Sigmoid colon (tissue), 7 donors: ENCODE results near the gene MEIOSIN. TPM values are rescaled to one million over a fixed set of nuclear protein-coding genes. Genes with fewer than 3 reads are reported as not detected.

Experiments used
- DNase-seq: peaks from one replicate; pipeline ENCODE4 v3.0.0-alpha.2; 2019
- H3K27ac ChIP-seq, 4 donors: fragments of 200-600 bp; sonication (generic); one replicate each; pipeline ENCODE4 v1.5.1; 2016 to 2019; ENCODE audit warnings: mild to moderate bottlenecking in 1 of 4
- H3K27me3 ChIP-seq, 3 donors: fragments of 200-600 bp; sonication (generic); one replicate each; pipeline ENCODE4 v1.5.1; 2019; ENCODE audit warnings: mild to moderate bottlenecking in 1 of 3
- H3K36me3 ChIP-seq, 4 donors: fragments of 200-600 bp; sonication (generic); one replicate each; pipeline ENCODE4 v1.5.1; 2016 to 2019
- H3K4me1 ChIP-seq, 4 donors: fragments of 200-600 bp; sonication (generic); one replicate each; pipeline ENCODE4 v1.5.1; 2017 to 2019
- H3K4me3 ChIP-seq, 4 donors: fragments of 200-600 bp; sonication (generic); one replicate each; pipeline ENCODE4 v1.5.1; 2017 to 2019; ENCODE audit warnings: mild to moderate bottlenecking in 2 of 4, moderate library complexity in 1 of 4
- H3K9me3 ChIP-seq, 4 donors: fragments of 200-600 bp in 3 of 4; sonication (generic) in 3 of 4; one replicate each; pipeline versions ENCODE4 v1.5.1 to v1.6.1; 2013 to 2019
- CTCF ChIP-seq, 4 experiments: fragments of 450-650 bp in 3 of 4; fragments of 200-600 bp in 1 of 4; IDR thresholded peaks; one replicate each; pipeline ENCODE4 v1.5.1; 2016 to 2019; ENCODE audit warnings: antibody characterized with exemption in 4 of 4, mild to moderate bottlenecking in 3 of 4, moderate library complexity in 2 of 4
- EP300 ChIP-seq, 4 donors: sonication (generic); formaldehyde crosslinking; IDR thresholded peaks; one replicate each; pipeline ENCODE4 v1.6.1; 2017; ENCODE audit warnings: antibody characterized with exemption in 4 of 4
- POLR2A ChIP-seq, 2 donors: fragments of 450-650 bp; IDR thresholded peaks; one replicate each; pipeline ENCODE4 v1.6.1; 2016; ENCODE audit warnings: antibody characterized with exemption in 2 of 2, mild to moderate bottlenecking in 2 of 2, moderate library complexity in 2 of 2
- POLR2AphosphoS5 ChIP-seq, 4 donors: sonication (generic); formaldehyde crosslinking; IDR thresholded peaks; one replicate each; pipeline ENCODE4 v1.6.1; 2017; ENCODE audit warnings: antibody characterized with exemption in 4 of 4
- WGBS, 2 donors: extraction: QIAGEN DNeasy Blood & Tissue Kit; methylation state at CpG; one replicate each; pipeline ENCODE4 v1.1.7; 2013; 5-methylcytosine and 5-hydroxymethylcytosine counted together
- intact Hi-C: fragments of 100-400 bp; cut with DNase I; formaldehyde crosslinking; loops from one replicate; pipeline ENCODE4 v1.15.1; 2023
- polyA plus RNA-seq, 3 donors: library from polyadenylated mRNA; stranded (reverse); fragments of 200-250 nt; gene quantifications; one replicate each; pipeline ENCODE4 v1.2.3, GENCODE V29; 2013
- total RNA-seq, 4 donors: library from RNA; depleted of rRNA; stranded (reverse); fragments of >200 nt; gene quantifications; one replicate each; pipeline ENCODE4 v1.1.0, GENCODE V29; 2016
- donor health status: healthy with polysubstance abuse.
- donor health status: Bipolar disorder and iron deficiency.
- donor health status: healthy.

MEIOSIN gene
- total and polyA plus RNA-seq, 7 donors: not detected

- 88 to 90% methylated on average over 57 of the region's 57 CpGs for WGBS, 2 donors
Observed at GRCh38 chr19:45804140-45804958, 71.1 kb downstream of the MEIOSIN start.

GRCh38 chr19:45804959-45805230, 71.7 kb downstream of the MEIOSIN start:
- Histone ChIP-seq H3K9me3 (no peaks in the 10 kb centered on the region), H3K36me3 (no peaks in the 10 kb centered on the region), H3K27me3 (no peaks in the 10 kb centered on the region), H3K4me1 (peaks cover 0 to 5% (median 2%) of the 10 kb centered on the region in 4 donors), H3K4me3 (no peak overlapping the region), H3K27ac (no peak overlapping the region)
- DNase-seq: no peak
- 86 to 93% methylated on average over 8 of the region's 8 CpGs for WGBS, 2 donors
- intact Hi-C loops: no loop called here
- TF ChIP-seq CTCF (IDR thresholded peaks at IDR 0.05): no peak
- no peak for TF ChIP-seq POLR2A (IDR thresholded peaks at IDR 0.05)
- TF ChIP-seq EP300 (IDR thresholded peaks at IDR 0.05): no peak
- TF ChIP-seq POLR2AphosphoS5 (IDR thresholded peaks at IDR 0.05): no peak

More at GRCh38 chr19:45804140-45804958, 71.1 kb downstream of the MEIOSIN start:
- H3K9me3 ChIP-seq: no peaks in the 10 kb centered on the region
- no peak overlapping the region for H3K27ac ChIP-seq
- no peak for TF ChIP-seq CTCF (IDR thresholded peaks at IDR 0.05)
- TF ChIP-seq POLR2AphosphoS5 (IDR thresholded peaks at IDR 0.05): no peak
- TF ChIP-seq POLR2A (IDR thresholded peaks at IDR 0.05): no peak
- no peak for TF ChIP-seq EP300 (IDR thresholded peaks at IDR 0.05)
- H3K4me1 ChIP-seq: peaks cover 0 to under 1% (median 0%) of the 10 kb centered on the region in 4 donors
- no peak overlapping the region for H3K4me3 ChIP-seq
- DNase-seq: no peak
- H3K27me3 ChIP-seq: no peaks in the 10 kb centered on the region
- intact Hi-C loops: no loop called here
- H3K36me3 ChIP-seq: no peaks in the 10 kb centered on the region

- Histone ChIP-seq H3K27me3 (no peaks in the 10 kb centered on the region), H3K4me3 (no peak overlapping the region), H3K4me1 (peaks cover 0 to 5% (median 2%) of the 10 kb centered on the region in 4 donors), H3K27ac (no peak overlapping the region), H3K9me3 (no peaks in the 10 kb centered on the region), H3K36me3 (no peaks in the 10 kb centered on the region)
- DNase-seq: no peak
- intact Hi-C loops: no loop called here
- TF ChIP-seq POLR2AphosphoS5 (IDR thresholded peaks at IDR 0.05) (no peak), CTCF (IDR thresholded peaks at IDR 0.05) (no peak), POLR2A (IDR thresholded peaks at IDR 0.05) (no peak), EP300 (IDR thresholded peaks at IDR 0.05) (no peak)
Observed at GRCh38 chr19:45805719-45806118, 72.5 kb downstream of the MEIOSIN start.

GRCh38 chr19:45809643-45810159, 76.5 kb downstream of the MEIOSIN start:
- no peak for DNase-seq
- H3K4me1 ChIP-seq: peaks cover 0 to 6% (median 3%) of the 10 kb centered on the region in 4 donors
- peaks cover 0 to 27% (median 15%) of the 10 kb centered on the region in 3 donors for H3K27me3 ChIP-seq
- no peak overlapping the region for H3K27ac ChIP-seq
- WGBS, 2 donors: 4 to 20% methylated on average over 7 of the region's 7 CpGs
- intact Hi-C loops: no loop called here
- no peaks in the 10 kb centered on the region for H3K36me3 ChIP-seq
- H3K4me3 ChIP-seq: no peak overlapping the region
- TF ChIP-seq EP300 (IDR thresholded peaks at IDR 0.05) (no peak), CTCF (IDR thresholded peaks at IDR 0.05) (no peak), POLR2AphosphoS5 (IDR thresholded peaks at IDR 0.05) (no peak), POLR2A (IDR thresholded peaks at IDR 0.05) (no peak)
- no peaks in the 10 kb centered on the region for H3K9me3 ChIP-seq
